H9 (cell line): ENCODE measurements around the gene RAB3A. TPM values are rescaled to one million over a fixed set of nuclear protein-coding genes. Genes with fewer than 3 reads are reported as not detected.

Experiments
- DNase-seq: peaks from one replicate; pipeline ENCODE4 v3.0.0-alpha.2; 2017
- H2AFZ ChIP-seq: one replicate; pipeline ENCODE4 v1.6.1; 2013; ENCODE audit warnings: mild to moderate bottlenecking, low read length, control low read depth, moderate library complexity
- H2AK5ac ChIP-seq: 2 replicates; pipeline ENCODE4 v1.6.1; 2013; ENCODE audit warnings: low read length, control low read depth, mixed read lengths; ENCODE audit not compliant: insufficient read length
- H2BK120ac ChIP-seq: one replicate; pipeline ENCODE4 v1.6.1; 2013; ENCODE audit warnings: low read depth, mild to moderate bottlenecking, low read length, control low read depth, inconsistent platforms; ENCODE audit not compliant: poor library complexity, severe bottlenecking
- H2BK12ac ChIP-seq: 2 replicates; pipeline ENCODE4 v1.6.1; 2013; ENCODE audit warnings: low read length, control low read depth, mixed read lengths, low read depth; ENCODE audit not compliant: insufficient read length
- H2BK15ac ChIP-seq: 2 replicates; pipeline ENCODE4 v1.6.1; 2013; ENCODE audit warnings: low read depth, low read length, control low read depth
- H2BK20ac ChIP-seq: one replicate; pipeline ENCODE4 v1.6.1; 2013; ENCODE audit warnings: low read depth, mild to moderate bottlenecking, low read length, control low read depth, inconsistent platforms; ENCODE audit not compliant: poor library complexity, severe bottlenecking
- H2BK5ac ChIP-seq: 2 replicates; pipeline ENCODE4 v1.6.1; 2013; ENCODE audit warnings: low read length, control low read depth, mixed read lengths; ENCODE audit not compliant: insufficient read length
- H3K14ac ChIP-seq: 2 replicates; pipeline ENCODE4 v1.6.1; 2013; ENCODE audit warnings: low read length, control low read depth; ENCODE audit not compliant: insufficient read depth
- H3K18ac ChIP-seq: 2 replicates; pipeline ENCODE4 v1.6.1; 2013; ENCODE audit warnings: low read depth, mild to moderate bottlenecking, mixed read lengths, low read length, control low read depth; ENCODE audit not compliant: insufficient read length
- H3K23ac ChIP-seq: 2 replicates; pipeline ENCODE4 v1.6.1; 2013; ENCODE audit warnings: low read length, control low read depth, mixed read lengths, low read depth; ENCODE audit not compliant: insufficient read length
- H3K23me2 ChIP-seq: 2 replicates; pipeline ENCODE4 v1.6.1; 2013; ENCODE audit warnings: low read depth, mild to moderate bottlenecking, mixed read lengths, low read length, control low read depth; ENCODE audit not compliant: insufficient read length, poor library complexity, severe bottlenecking
- H3K27ac ChIP-seq: 2 replicates; pipeline ENCODE4 v1.5.1; 2013; ENCODE audit warnings: low read length, control low read depth, mixed read lengths, low read depth; ENCODE audit not compliant: insufficient read length
- H3K27me3 ChIP-seq: 2 replicates; pipeline ENCODE4 v1.6.1; 2013; ENCODE audit warnings: low read length, control low read depth, inconsistent platforms; ENCODE audit not compliant: insufficient read depth
- H3K4ac ChIP-seq: 2 replicates; pipeline ENCODE4 v1.6.1; 2013; ENCODE audit warnings: low read depth, mild to moderate bottlenecking, control low read depth, inconsistent platforms, low read length, moderate library complexity
- H3K4me1 ChIP-seq: 2 replicates; pipeline ENCODE4 v1.6.1; 2013; ENCODE audit warnings: low read length, control low read depth, inconsistent platforms; ENCODE audit not compliant: insufficient read depth
- H3K4me2 ChIP-seq: 2 replicates; pipeline ENCODE4 v1.6.1; 2013; ENCODE audit warnings: low read length, control low read depth, mixed read lengths; ENCODE audit not compliant: insufficient read length, insufficient read depth
- H3K56ac ChIP-seq: 2 replicates; pipeline ENCODE4 v1.6.1; 2013; ENCODE audit warnings: low read depth, mild to moderate bottlenecking, mixed read lengths, low read length, control low read depth; ENCODE audit not compliant: insufficient read length
- H3K79me1 ChIP-seq: 2 replicates; pipeline ENCODE4 v1.6.1; 2013; ENCODE audit warnings: low read depth, mild to moderate bottlenecking, moderate library complexity, low read length, control low read depth, inconsistent platforms; ENCODE audit not compliant: insufficient read depth, poor library complexity, severe bottlenecking
- H3K79me2 ChIP-seq: 2 replicates; pipeline ENCODE4 v1.6.1; 2013; ENCODE audit warnings: low read length, control low read depth, inconsistent platforms; ENCODE audit not compliant: insufficient read depth
- H3K9ac ChIP-seq: 2 replicates; pipeline ENCODE4 v1.6.1; 2013; ENCODE audit warnings: low read length, control low read depth, mixed read lengths; ENCODE audit not compliant: insufficient read length; ENCODE audit errors: extremely low read depth
- H3K9me3 ChIP-seq: one replicate; pipeline ENCODE4 v1.6.1; 2013; ENCODE audit warnings: low read depth, low read length, inconsistent platforms; ENCODE audit not compliant: control insufficient read depth
- H3T11ph ChIP-seq: one replicate; pipeline ENCODE4 v1.6.1; 2013; ENCODE audit warnings: mild to moderate bottlenecking, low read length, control low read depth, inconsistent platforms
- H4K20me1 ChIP-seq: one replicate; pipeline ENCODE4 v1.6.1; 2013; ENCODE audit not compliant: control insufficient read depth, insufficient read length, insufficient read depth
- H4K5ac ChIP-seq: 2 replicates; pipeline ENCODE4 v1.6.1; 2013; ENCODE audit warnings: low read depth, mild to moderate bottlenecking, mixed read lengths, low read length, control low read depth; ENCODE audit not compliant: insufficient read length
- H4K8ac ChIP-seq: replicated peaks from 2 replicates; pipeline ENCODE4 v1.6.1; 2013; ENCODE audit warnings: low read length, control low read depth, mixed read lengths, low read depth; ENCODE audit not compliant: insufficient read length
- H4K91ac ChIP-seq: 2 replicates; pipeline ENCODE4 v1.6.1; 2013; ENCODE audit warnings: low read depth, mild to moderate bottlenecking, moderate library complexity, mixed read lengths, low read length, control low read depth; ENCODE audit not compliant: insufficient read length
- H3K27ac Mint-ChIP-seq, 3 experiments: 2 replicates in 2 of 3; 3 replicates in 1 of 3; pipeline ENCODE4 v1.8.0; 2020 to 2021; ENCODE audit warnings: mixed read lengths in 3 of 3, mild to moderate bottlenecking in 1 of 3, moderate library complexity in 1 of 3
- H3K27me3 Mint-ChIP-seq: 2 replicates; pipeline ENCODE4 v1.8.0; 2021; ENCODE audit warnings: low read depth, mild to moderate bottlenecking, moderate library complexity, mixed read lengths
- H3K36me3 Mint-ChIP-seq, 3 experiments: 2 replicates in 2 of 3; 3 replicates in 1 of 3; pipeline ENCODE4 v1.8.0; 2020 to 2021; ENCODE audit warnings: low read depth in 3 of 3, mixed read lengths in 3 of 3; ENCODE audit not compliant: insufficient read depth in 1 of 3
- H3K4me1 Mint-ChIP-seq, 2 experiments: 2 replicates each; pipeline ENCODE4 v1.8.0; 2020; ENCODE audit warnings: mixed read lengths in 2 of 2
- H3K4me3 Mint-ChIP-seq, 2 experiments: 2 replicates in 1 of 2; 3 replicates in 1 of 2; pipeline ENCODE4 v1.8.0; 2020 to 2021; ENCODE audit warnings: mild to moderate bottlenecking in 2 of 2, mixed read lengths in 2 of 2, moderate library complexity in 1 of 2
- H3K9me3 Mint-ChIP-seq, 2 experiments: 2 replicates in 1 of 2; 3 replicates in 1 of 2; pipeline ENCODE4 v1.8.0; 2020; ENCODE audit warnings: mild to moderate bottlenecking in 2 of 2, mixed read lengths in 2 of 2, moderate library complexity in 1 of 2
- CTCF ChIP-seq: fragments of 200-600 bp; sonication (generic); conservative IDR thresholded peaks from 3 replicates; pipeline ENCODE4 v1.8.0; 2021; ENCODE audit warnings: antibody characterized with exemption, mild to moderate bottlenecking
- WGBS: extraction: QIAGEN DNeasy Blood & Tissue Kit; methylation state at CpG from one replicate; pipeline ENCODE4 v1.1.7; 2013; ENCODE audit warnings: missing lambda C conversion rate, low lambda C conversion rate, mixed read lengths; ENCODE audit not compliant: insufficient read length; ENCODE audit errors: extremely low coverage; 5-methylcytosine and 5-hydroxymethylcytosine counted together
- total RNA-seq: library from RNA; stranded (reverse); gene quantifications from 2 replicates; pipeline ENCODE4 v1.2.1, GENCODE V29; 2021

RAB3A gene
- total RNA-seq, 1 experiment from 2014 or later = 6.8 TPM

- Histone ChIP-seq H3K23ac (no peak overlapping the region), H2BK12ac (no peak overlapping the region), H3K4me2 (no peak overlapping the region), H3K4me1 (no peaks in the 10 kb centered on the region), H3K9ac (no peak overlapping the region), H2AK5ac (no peak overlapping the region), H2BK15ac (no peak overlapping the region), H3K14ac (no peak overlapping the region), H3T11ph (no peak overlapping the region), H4K5ac (no peak overlapping the region), H3K56ac (no peak overlapping the region), H4K91ac (no peak overlapping the region), H3K4ac (no peak overlapping the region), H3K18ac (no peak overlapping the region), H3K79me2 (no peaks in the 10 kb centered on the region), H2BK5ac (no peak overlapping the region), H3K23me2 (peaks cover 8% of the 10 kb centered on the region), H3K79me1 (no peaks in the 10 kb centered on the region), H3K27ac (no peak overlapping the region), H2AFZ (no peak overlapping the region), H3K9me3 (no peaks in the 10 kb centered on the region), H4K20me1 (peaks cover 4% of the 10 kb centered on the region), H2BK20ac (no peak overlapping the region), H2BK120ac (no peak overlapping the region), H4K8ac (no peak overlapping the region), H3K27me3 (no peaks in the 10 kb centered on the region)
- DNase-seq = no peak
- Mint-ChIP-seq H3K4me1 (peaks cover 10 to 22% of the 10 kb centered on the region in 2 experiments), H3K27ac (no peak overlapping the region), H3K9me3 (no peaks in the 10 kb centered on the region), H3K4me3 (no peak overlapping the region), H3K36me3 (peaks cover 10 to 18% (median 16%) of the 10 kb centered on the region in 3 experiments; a peak in 5 of 7 replicates), H3K27me3 (no peaks in the 10 kb centered on the region; the same call in 1 of the 2 replicates)
- no peak for TF ChIP-seq CTCF
- WGBS = no CpG with 5 or more reads among the region's 18 CpGs
Measured at GRCh38 chr19:18150776-18151624, 52.8 kb downstream of the RAB3A start.
